HG02759 (cell line): ENCODE results near the gene DPT.
A peak's percentile ranks its signal among the peaks of the same experiment; 100 is the strongest.

Experiments used
- ATAC-seq: cut with Tn5 transposase; IDR thresholded peaks from one replicate; pipeline ENCODE4 v1.9.1; 2021; ENCODE audit warnings: mild to moderate bottlenecking, moderate library complexity; ENCODE audit not compliant: unreplicated experiment

The DPT gene

GRCh38 chr1:168736520-168736919 lies 7.5 kb upstream of the DPT start:
- ATAC-seq: no peak

- no peak for ATAC-seq
Measured at GRCh38 chr1:168735974-168736373, 7.0 kb upstream of the DPT start.

GRCh38 chr1:168734946-168735345 lies 5.9 kb upstream of the DPT start:
- ATAC-seq: no peak

- no peak for ATAC-seq
Measured at GRCh38 chr1:168734271-168734670, 5.3 kb upstream of the DPT start.

- ATAC-seq: no peak
Measured at GRCh38 chr1:168733241-168733640, 4.2 kb upstream of the DPT start.

GRCh38 chr1:168732736-168733135 lies 3.7 kb upstream of the DPT start:
- ATAC-seq: no peak

- ATAC-seq: no peak
Measured at GRCh38 chr1:168731244-168731953, 2.4 kb upstream of the DPT start.

- no peak for ATAC-seq
Measured at GRCh38 chr1:168729405-168729802, 398 bp upstream of the DPT start.

GRCh38 chr1:168726719-168727118 lies 2.3 kb downstream of the DPT start:
- ATAC-seq: no peak

- no peak for ATAC-seq
Measured at GRCh38 chr1:168726281-168726680, 2.7 kb downstream of the DPT start.

GRCh38 chr1:168725831-168726230 lies 3.2 kb downstream of the DPT start:
- ATAC-seq: no peak

- no peak for ATAC-seq
Measured at GRCh38 chr1:168725060-168725459, 3.9 kb downstream of the DPT start.

GRCh38 chr1:168723000-168723399 lies 6.0 kb downstream of the DPT start:
- no peak for ATAC-seq

GRCh38 chr1:168720839-168721238 lies 8.2 kb downstream of the DPT start:
- no peak for ATAC-seq

- ATAC-seq: peak; percentile 77
Measured at GRCh38 chr1:168719306-168720111, 9.5 kb downstream of the DPT start.

GRCh38 chr1:168717906-168718891 lies 10.8 kb downstream of the DPT start:
- ATAC-seq: no peak

GRCh38 chr1:168714012-168714411 lies 15.0 kb downstream of the DPT start:
- ATAC-seq: no peak

GRCh38 chr1:168709405-168710363 lies 19.3 kb downstream of the DPT start:
- ATAC-seq: no peak

- ATAC-seq: no peak
Measured at GRCh38 chr1:168708698-168709404, 20.2 kb downstream of the DPT start.
